Measurements from ENCODE around the gene SP110. TPM values are rescaled to one million over a fixed set of nuclear protein-coding genes. Genes with fewer than 3 reads are reported as not detected.

The SP110 gene
- total and polyA plus RNA-seq, 8 donors: 4.3 to 13.7 (median 7.8) TPM

DNA sequence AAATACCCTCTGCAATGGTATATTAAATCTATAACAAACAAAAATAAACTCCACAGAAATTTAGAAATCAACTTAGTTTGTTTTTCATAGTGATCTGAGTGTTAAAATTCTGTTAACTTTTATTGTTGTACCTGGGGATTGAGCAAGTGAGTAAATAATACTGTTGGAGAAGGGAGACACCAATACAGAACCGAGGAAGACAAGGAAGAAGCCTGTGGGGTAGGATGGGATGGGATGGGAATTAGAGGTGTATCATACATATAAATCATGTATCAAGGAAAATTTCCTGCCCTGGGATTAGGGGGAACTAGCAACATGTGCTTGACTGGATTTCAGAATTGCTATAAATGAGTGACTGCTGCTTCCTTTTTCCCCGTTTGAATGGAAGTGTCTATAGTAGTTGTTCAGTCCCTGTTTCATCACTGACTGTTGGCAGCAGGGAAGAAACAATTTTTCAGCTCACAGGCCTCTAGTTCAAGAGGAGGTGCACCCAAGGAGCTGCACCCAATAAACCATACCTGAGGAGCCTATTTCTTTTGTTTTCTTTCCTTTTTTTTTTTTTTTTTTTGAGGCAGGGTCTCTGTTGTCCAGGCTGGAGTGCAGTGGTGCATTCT lies 53.1 kb downstream of the SP110 start:
- no peak for DNase-seq
- Histone ChIP-seq H3K4me1 (no peaks in the 10 kb centered on the region), H3K9me3 (no peaks in the 10 kb centered on the region), H3K27me3 (no peaks in the 10 kb centered on the region), H3K36me3 (no peaks in the 10 kb centered on the region), H3K27ac (no peak overlapping the region), H3K4me3 (no peak overlapping the region)
- WGBS, 2 donors: 85 to 93% methylated on average over 2 of the region's 2 CpGs
- ATAC-seq: no peak
- FAIRE-seq: no peak
- intact Hi-C loops (cut with DNase I): no loop called here
- TF ChIP-seq, protein P1, sequence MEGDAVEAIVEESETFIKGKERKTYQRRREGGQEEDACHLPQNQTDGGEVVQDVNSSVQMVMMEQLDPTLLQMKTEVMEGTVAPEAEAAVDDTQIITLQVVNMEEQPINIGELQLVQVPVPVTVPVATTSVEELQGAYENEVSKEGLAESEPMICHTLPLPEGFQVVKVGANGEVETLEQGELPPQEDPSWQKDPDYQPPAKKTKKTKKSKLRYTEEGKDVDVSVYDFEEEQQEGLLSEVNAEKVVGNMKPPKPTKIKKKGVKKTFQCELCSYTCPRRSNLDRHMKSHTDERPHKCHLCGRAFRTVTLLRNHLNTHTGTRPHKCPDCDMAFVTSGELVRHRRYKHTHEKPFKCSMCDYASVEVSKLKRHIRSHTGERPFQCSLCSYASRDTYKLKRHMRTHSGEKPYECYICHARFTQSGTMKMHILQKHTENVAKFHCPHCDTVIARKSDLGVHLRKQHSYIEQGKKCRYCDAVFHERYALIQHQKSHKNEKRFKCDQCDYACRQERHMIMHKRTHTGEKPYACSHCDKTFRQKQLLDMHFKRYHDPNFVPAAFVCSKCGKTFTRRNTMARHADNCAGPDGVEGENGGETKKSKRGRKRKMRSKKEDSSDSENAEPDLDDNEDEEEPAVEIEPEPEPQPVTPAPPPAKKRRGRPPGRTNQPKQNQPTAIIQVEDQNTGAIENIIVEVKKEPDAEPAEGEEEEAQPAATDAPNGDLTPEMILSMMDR (IDR thresholded peaks at IDR 0.05): no peak

DNA sequence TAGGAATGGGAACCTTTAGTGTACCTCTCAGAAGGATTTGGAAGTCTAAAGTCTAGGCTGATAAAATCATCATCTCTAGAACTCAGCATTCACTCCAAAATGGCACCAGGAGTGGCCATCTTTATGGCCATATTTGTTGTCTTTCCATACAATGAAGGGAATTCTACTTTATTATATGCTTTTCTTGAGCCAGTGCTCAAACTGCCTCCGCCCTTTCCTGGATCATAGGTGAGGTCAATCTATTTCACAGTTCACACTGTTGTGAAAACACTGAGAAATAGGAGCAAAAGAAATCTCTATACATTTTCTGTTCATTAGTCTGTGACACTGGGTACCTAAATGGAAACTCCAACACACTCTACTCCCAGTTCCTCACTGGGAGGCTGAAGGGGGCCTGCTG lies 55.6 kb downstream of the SP110 start:
- Histone ChIP-seq H3K4me1 (no peaks in the 10 kb centered on the region), H3K4me3 (no peak overlapping the region), H3K9me3 (no peaks in the 10 kb centered on the region), H3K27me3 (no peaks in the 10 kb centered on the region), H3K36me3 (no peaks in the 10 kb centered on the region), H3K27ac (no peak overlapping the region)
- FAIRE-seq (no peak), ATAC-seq (no peak), DNase-seq (no peak)
- TF ChIP-seq, protein P1 (IDR thresholded peaks at IDR 0.05): no peak
- intact Hi-C loops (cut with DNase I): no loop called here
- 90 to 97% methylated on average over 1 of the region's 1 CpG for WGBS, 2 donors

DNA sequence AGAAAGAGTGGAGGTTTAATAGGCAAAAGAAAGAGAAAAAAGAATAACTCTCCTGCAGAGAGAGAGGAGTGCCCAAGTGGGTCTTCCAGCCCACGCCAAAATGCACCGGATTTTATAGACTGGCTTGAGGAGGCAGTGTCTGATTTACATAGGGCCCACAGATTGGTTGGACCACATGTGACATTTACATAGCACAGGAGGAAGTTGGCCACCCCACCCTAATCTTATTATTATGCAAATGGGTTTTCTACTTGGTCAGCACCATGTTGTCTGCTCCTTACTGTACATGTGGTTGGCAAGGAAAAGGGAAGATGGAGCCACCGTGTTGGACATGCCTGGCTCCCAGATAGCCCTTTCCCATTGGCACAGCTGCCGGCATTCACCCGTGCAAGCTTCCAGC lies 56.8 kb downstream of the SP110 start:
- TF ChIP-seq, protein P1 (IDR thresholded peaks at IDR 0.05): no peak
- ATAC-seq: no peak
- Histone ChIP-seq H3K27ac (no peak overlapping the region), H3K4me1 (no peaks in the 10 kb centered on the region), H3K36me3 (no peaks in the 10 kb centered on the region), H3K27me3 (no peaks in the 10 kb centered on the region), H3K4me3 (no peak overlapping the region), H3K9me3 (no peaks in the 10 kb centered on the region)
- no peak for DNase-seq
- 63 to 70% methylated on average over 5 of the region's 5 CpGs for WGBS, 2 donors
- FAIRE-seq: no peak
- intact Hi-C loops (cut with DNase I): no loop called here

DNA sequence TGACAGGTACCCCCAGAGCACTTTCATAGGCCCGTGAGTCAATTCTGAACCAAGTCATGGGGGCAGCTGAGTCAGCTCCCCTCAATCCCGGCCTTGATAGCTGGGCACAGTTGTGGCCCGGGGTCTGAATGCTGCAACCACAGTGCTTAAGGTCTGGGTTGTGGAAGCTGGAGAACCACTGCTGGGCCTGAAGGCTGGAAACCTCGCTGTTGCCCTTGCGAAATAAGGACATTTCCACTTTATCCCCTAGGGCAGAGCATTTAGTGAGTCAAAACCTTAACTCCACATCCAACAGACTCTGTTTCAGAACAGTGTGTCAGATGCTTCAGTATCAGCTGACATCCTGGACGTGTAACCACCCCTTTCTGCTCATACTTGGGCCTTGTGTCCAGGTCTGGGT lies 58.6 kb downstream of the SP110 start:
- H3K27me3 ChIP-seq: no peaks in the 10 kb centered on the region
- H3K27ac ChIP-seq: no peak overlapping the region
- no peak overlapping the region for H3K4me3 ChIP-seq
- 85 to 88% methylated on average over 6 of the region's 6 CpGs for WGBS, 2 donors
- TF ChIP-seq, protein P1 (IDR thresholded peaks at IDR 0.05): no peak
- DNase-seq: no peak
- peak in 1 of 4 donors; percentile 49 for ATAC-seq
- no peaks in the 10 kb centered on the region for H3K4me1 ChIP-seq
- no peak for FAIRE-seq
- no peaks in the 10 kb centered on the region for H3K9me3 ChIP-seq
- no peaks in the 10 kb centered on the region for H3K36me3 ChIP-seq
- intact Hi-C loops (cut with DNase I): no loop called here

DNA sequence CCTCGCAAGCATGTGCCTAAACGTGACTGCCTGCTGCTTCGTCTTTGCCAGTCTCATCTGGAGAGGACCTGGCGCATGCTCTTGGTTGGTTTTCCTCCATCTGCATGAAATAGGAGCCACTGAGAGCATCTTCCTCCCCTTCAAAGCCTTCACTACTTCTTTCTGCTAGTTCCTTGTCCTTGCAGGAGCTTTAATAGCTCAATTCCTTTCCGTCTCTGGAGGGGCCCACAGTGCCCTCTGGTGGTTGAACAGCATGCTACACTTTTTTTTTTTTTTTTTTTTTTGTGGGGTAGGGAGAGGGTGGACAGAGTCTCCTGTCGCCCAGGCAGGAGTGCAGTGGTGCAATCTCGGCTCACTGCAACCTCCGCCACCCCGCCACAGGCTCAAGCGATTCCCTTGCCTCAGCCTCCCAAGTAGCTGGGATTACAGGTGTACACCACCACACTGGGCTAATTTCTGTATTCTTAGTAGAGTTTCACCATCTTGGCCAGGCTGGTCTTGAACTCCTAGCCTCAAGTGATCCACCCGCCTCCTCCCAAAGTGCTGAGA lies 59.6 kb downstream of the SP110 start:
- Histone ChIP-seq H3K9me3 (no peaks in the 10 kb centered on the region), H3K4me3 (no peak overlapping the region), H3K36me3 (no peaks in the 10 kb centered on the region), H3K4me1 (no peaks in the 10 kb centered on the region), H3K27ac (no peak overlapping the region), H3K27me3 (no peaks in the 10 kb centered on the region)
- ATAC-seq (peak in 3 of 4 donors; percentile 71 to 86 (median 85)), DNase-seq (peak in 3 of 6 donors; percentile 28 to 69 (median 47)), FAIRE-seq (no peak)
- intact Hi-C loops (cut with DNase I): no loop called here
- WGBS, 2 donors: 41 to 46% methylated on average over 11 of the region's 11 CpGs
- TF ChIP-seq, protein P1 (IDR thresholded peaks at IDR 0.05): peak; percentile 46 to 76 (median 68)

All from pancreas (tissue), 10 donors.